Activated naive CD4-positive, alpha-beta T cell treated with anti-CD3 and anti-CD28 coated beads, Interleukin-2, amount 50 U/mL, for 16 hours (primary cell): Measurements from ENCODE around the gene PTGER1.
"Not testable (repeated sequence)": the region's sequence is repeated elsewhere in the genome, so short reads cannot be mapped to it uniquely, and the experiment has no call there.

Experiments
- DNase-seq: peaks from one replicate; pipeline ENCODE4 v3.0.0-alpha.2; 2020

Gene PTGER1

GRCh38 chr19:14475251-14476073, at the start of gene PTGER1:
Gene PTGER1, minus strand, starts transcription at chr19:14475354. Its CDS starts 1,034 bp downstream, at chr19:14474320.
- DNase-seq: no peak

GRCh38 chr19:14520543-14520942, 45.4 kb upstream of the PTGER1 start:
- no peak for DNase-seq

- no peak for DNase-seq
Observed at GRCh38 chr19:14519860-14520407, 44.8 kb upstream of the PTGER1 start.

- no peak for DNase-seq
Observed at GRCh38 chr19:14519245-14519859, 44.2 kb upstream of the PTGER1 start.

- peak; percentile 56 for DNase-seq
Observed at GRCh38 chr19:14517840-14518505, 42.8 kb upstream of the PTGER1 start, which contains the start of gene DNAJB1. Gene DNAJB1, minus strand, starts transcription at chr19:14518397. Its CDS starts 48 bp downstream, at chr19:14518349.

- no peak for DNase-seq
Observed at GRCh38 chr19:14517446-14517839, 42.3 kb upstream of the PTGER1 start.

- no peak for DNase-seq
Observed at GRCh38 chr19:14516746-14517438, 41.7 kb upstream of the PTGER1 start.

- no peak for DNase-seq
Observed at GRCh38 chr19:14516048-14516534, 40.9 kb upstream of the PTGER1 start.

- no peak for DNase-seq
Observed at GRCh38 chr19:14515501-14516047, 40.4 kb upstream of the PTGER1 start.

- no peak for DNase-seq
Observed at GRCh38 chr19:14514215-14514863, 39.2 kb upstream of the PTGER1 start.

GRCh38 chr19:14512406-14512961, 37.3 kb upstream of the PTGER1 start:
- no peak for DNase-seq

- no peak for DNase-seq
Observed at GRCh38 chr19:14511229-14511593, 36.1 kb upstream of the PTGER1 start.

- DNase-seq: no peak
Observed at GRCh38 chr19:14510311-14511228, 35.4 kb upstream of the PTGER1 start.

- DNase-seq: no peak
Observed at GRCh38 chr19:14507704-14508542, 32.8 kb upstream of the PTGER1 start.

GRCh38 chr19:14505488-14506239, 30.5 kb upstream of the PTGER1 start:
- peak; percentile 73 for DNase-seq

- DNase-seq: not testable (repeated sequence)
Observed at GRCh38 chr19:14504575-14504974, 29.4 kb upstream of the PTGER1 start.

GRCh38 chr19:14503285-14503684, 28.1 kb upstream of the PTGER1 start:
- no peak for DNase-seq

- DNase-seq: no peak
Observed at GRCh38 chr19:14502334-14503092, 27.4 kb upstream of the PTGER1 start.
